HepG2 (cell line): ENCODE measurements around the gene CBL. TPM values are rescaled to one million over a fixed set of nuclear protein-coding genes. Genes with fewer than 3 reads are reported as not detected.

Experiments used
- ATAC-seq: fragments of 200-7000 bp; cut with Tn5 transposase; 3 replicates; pipeline ENCODE4 v1.9.1; 2020; ENCODE audit warnings: mild to moderate bottlenecking, moderate library complexity
- BruUV-seq: library from RNA; stranded (reverse); fragments of 400-500 nt; replicated peaks from 2 replicates; lab custom pipeline; 2021; lab: Mats Ljungman, UMichigan
- CTCF ChIA-PET: fragments of 300-600 bp; formaldehyde crosslinking; extraction: SDS; loops from one replicate; lab custom pipeline; 2021; ENCODE audit warnings: low total read pairs, inconsistent platforms, low intra/inter-chr PET ratio; lab: Yijun Ruan, JAX
- POLR2A ChIA-PET: fragments of 350-600 bp; sonication (Branson Sonifier 250); formaldehyde crosslinking; loops from one replicate; lab custom pipeline; 2020; ENCODE audit warnings: antibody characterized with exemption, inconsistent platforms; lab: Yijun Ruan, JAX
- DNase-seq: peaks from one replicate; pipeline ENCODE4 v3.0.0-alpha.2; 2015; ENCODE audit warnings: low spot score
- FAIRE-seq: peaks from 3 replicates; lab custom pipeline; 2011; peaks lifted over from hg19 to GRCh38; lab: Jason Lieb, UNC
- H2AFZ ChIP-seq: one replicate; pipeline ENCODE4 v1.6.1; 2011; ENCODE audit warnings: low read length, inconsistent platforms
- H3K27ac ChIP-seq: fragments of 300-600 bp; 3 replicates; pipeline ENCODE4 v1.8.0; 2011; ENCODE audit warnings: mixed run types, mild to moderate bottlenecking, mixed read lengths, low read length, inconsistent platforms; ENCODE audit not compliant: insufficient read depth; ENCODE audit errors: extremely low read length
- H3K27me3 ChIP-seq, 2 experiments: fragments of 200-600 bp in 1 of 2; 2 replicates in 1 of 2; 3 replicates in 1 of 2; pipeline versions ENCODE4 v1.6.0 to v1.8.0; 2011; ENCODE audit warnings: low read length in 2 of 2, mild to moderate bottlenecking in 2 of 2, moderate library complexity in 2 of 2, inconsistent platforms in 1 of 2; ENCODE audit not compliant: insufficient read depth in 2 of 2, control insufficient read depth in 1 of 2
- H3K36me3 ChIP-seq, 2 experiments: fragments of 200-600 bp in 1 of 2; replicated peaks in 1 of 2; 2 replicates in 1 of 2; 3 replicates in 1 of 2; pipeline versions ENCODE4 v1.5.1 to v1.8.0; 2011; ENCODE audit warnings: low read length in 2 of 2, inconsistent platforms in 1 of 2; ENCODE audit not compliant: insufficient read depth in 2 of 2, control insufficient read depth in 1 of 2
- H3K4me1 ChIP-seq: 2 replicates; pipeline ENCODE4 v1.5.1; 2012; ENCODE audit warnings: low read length, inconsistent platforms; ENCODE audit not compliant: insufficient read depth
- H3K4me2 ChIP-seq: 2 replicates; pipeline ENCODE4 v1.6.0; 2011; ENCODE audit warnings: low read depth, low read length, inconsistent platforms
- H3K4me3 ChIP-seq, 3 experiments: fragments of 200-600 bp in 1 of 3; sonication (generic), shearing (Covaris generic) in 1 of 3; replicated peaks in 1 of 3; 2 replicates each; pipeline ENCODE4 v1.5.1; 2011 to 2016; ENCODE audit warnings: low read length in 3 of 3, inconsistent platforms in 2 of 3, low read depth in 2 of 3, mild to moderate bottlenecking in 2 of 3, control low read depth in 1 of 3, mixed read lengths in 1 of 3; ENCODE audit not compliant: insufficient read depth in 1 of 3
- H3K79me2 ChIP-seq: one replicate; pipeline ENCODE4 v1.6.1; 2011; ENCODE audit warnings: low read length, inconsistent platforms; ENCODE audit not compliant: insufficient read depth
- H3K9ac ChIP-seq: 2 replicates; pipeline ENCODE4 v1.6.0; 2011; ENCODE audit warnings: mild to moderate bottlenecking, low read depth, low read length, inconsistent platforms; ENCODE audit not compliant: insufficient read depth
- H3K9me3 ChIP-seq: 2 replicates; pipeline ENCODE4 v1.5.1; 2012; ENCODE audit warnings: mild to moderate bottlenecking, low read length
- H4K20me1 ChIP-seq: 2 replicates; pipeline ENCODE4 v1.6.0; 2011; ENCODE audit warnings: inconsistent platforms, mild to moderate bottlenecking, low read length, moderate library complexity; ENCODE audit not compliant: insufficient read depth
- ATAD3A ChIP-seq: sonication (generic); formaldehyde crosslinking; IDR thresholded peaks from 2 replicates; pipeline ENCODE4 v1.4.0; 2020; ENCODE audit warnings: missing genetic modification reagents
- RBFOX2 ChIP-seq: fragments of 200-400 bp; formaldehyde crosslinking; IDR thresholded peaks from 2 replicates; pipeline ENCODE4 v1.6.1; 2017; ENCODE audit warnings: low read depth, mild to moderate bottlenecking, low read length
- ZNF333 ChIP-seq: sonication (generic); formaldehyde crosslinking; IDR thresholded peaks from 2 replicates; pipeline ENCODE4 v1.4.0; 2020; ENCODE audit warnings: mild to moderate bottlenecking, missing genetic modification reagents, borderline replicate concordance
- ZNF678 ChIP-seq: sonication (generic); formaldehyde crosslinking; IDR thresholded peaks from 2 replicates; pipeline ENCODE4 v1.4.0; 2020; ENCODE audit warnings: mild to moderate bottlenecking, missing genetic modification reagents
- WGBS: methylation state at CpG from one replicate; pipeline ENCODE4 v1.1.6; 2017; ENCODE audit warnings: low lambda C conversion rate; 5-methylcytosine and 5-hydroxymethylcytosine counted together
- in situ Hi-C: cut with HindIII; loops from 2 replicates; pipeline ENCODE4 v1.10.0; 2017; ENCODE audit warnings: low pct_unique_long_range_greater_than_20kb; ENCODE audit not compliant: extremely low pct_ligation_motif_present
- intact Hi-C: fragments of 100-400 bp; cut with micrococcal nuclease; formaldehyde crosslinking; loops from one replicate; pipeline ENCODE4 v1.10.0; 2022; ENCODE audit not compliant: unreplicated experiment
- polyA plus RNA-seq, 8 experiments: library from polyadenylated mRNA; depleted of rRNA in 3 of 8; stranded (reverse) in 7 of 8; unstranded in 1 of 8; fragments of >200 nt; fragmentation: Illumina TruSeq in 4 of 8; extraction: Trizol in 4 of 8; gene quantifications; 2 replicates each; pipeline versions ENCODE4 v1.2.1 to v1.2.3, GENCODE V29; 2011 to 2016; ENCODE audit warnings: low read depth in 4 of 8, missing spikeins in 1 of 8, mixed read lengths in 1 of 8; ENCODE audit not compliant: insufficient read depth in 1 of 8
- total RNA-seq, 5 experiments: library from RNA; depleted of rRNA; stranded (reverse); fragments of >200 nt; fragmentation: Illumina TruSeq; extraction: Trizol; gene quantifications; 2 replicates each; pipeline ENCODE4 v1.2.3, GENCODE V29; 2016; ENCODE audit warnings: low read depth in 1 of 5
- TF ChIP-seq, protein P1 (sequence below): sonication (generic); formaldehyde crosslinking; IDR thresholded peaks from 2 replicates; pipeline ENCODE4 v1.5.0; 2020; ENCODE audit warnings: mild to moderate bottlenecking, missing genetic modification reagents
- TF ChIP-seq, protein P2 (sequence below): sonication (generic); formaldehyde crosslinking; IDR thresholded peaks from 2 replicates; pipeline ENCODE4 v1.4.0; 2020; ENCODE audit warnings: missing genetic modification reagents

Gene CBL
- total and polyA plus RNA-seq, 2 of the 13 experiments (the other 11 are each of a cell fraction or from before 2014, with no cell fraction given), result 6.6 to 7.4 TPM

DNA sequence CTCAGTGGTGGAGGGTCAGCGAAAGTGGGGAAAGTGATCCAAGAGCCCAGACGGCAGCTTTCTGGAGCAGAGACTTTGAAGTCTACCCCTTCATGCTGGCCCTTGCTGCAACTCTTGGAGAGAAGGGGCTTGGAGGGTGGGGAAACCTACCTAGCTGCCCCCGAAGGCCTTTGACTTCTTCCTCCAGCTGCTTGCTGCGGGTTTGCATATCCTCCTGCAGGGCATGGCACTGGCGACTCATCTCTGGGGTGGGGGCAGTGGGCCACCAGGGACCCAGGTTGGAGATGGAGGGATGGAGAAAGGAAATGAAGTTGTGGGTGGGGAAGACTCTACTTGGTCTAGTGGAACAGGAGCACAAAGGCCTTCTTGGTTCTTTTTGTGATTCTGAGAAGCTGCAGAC, 13.1 kb upstream of the CBL start:
- no peak overlapping the region for H3K27ac ChIP-seq
- H3K9me3 ChIP-seq, result no peaks in the 10 kb centered on the region
- TF ChIP-seq, protein P1, sequence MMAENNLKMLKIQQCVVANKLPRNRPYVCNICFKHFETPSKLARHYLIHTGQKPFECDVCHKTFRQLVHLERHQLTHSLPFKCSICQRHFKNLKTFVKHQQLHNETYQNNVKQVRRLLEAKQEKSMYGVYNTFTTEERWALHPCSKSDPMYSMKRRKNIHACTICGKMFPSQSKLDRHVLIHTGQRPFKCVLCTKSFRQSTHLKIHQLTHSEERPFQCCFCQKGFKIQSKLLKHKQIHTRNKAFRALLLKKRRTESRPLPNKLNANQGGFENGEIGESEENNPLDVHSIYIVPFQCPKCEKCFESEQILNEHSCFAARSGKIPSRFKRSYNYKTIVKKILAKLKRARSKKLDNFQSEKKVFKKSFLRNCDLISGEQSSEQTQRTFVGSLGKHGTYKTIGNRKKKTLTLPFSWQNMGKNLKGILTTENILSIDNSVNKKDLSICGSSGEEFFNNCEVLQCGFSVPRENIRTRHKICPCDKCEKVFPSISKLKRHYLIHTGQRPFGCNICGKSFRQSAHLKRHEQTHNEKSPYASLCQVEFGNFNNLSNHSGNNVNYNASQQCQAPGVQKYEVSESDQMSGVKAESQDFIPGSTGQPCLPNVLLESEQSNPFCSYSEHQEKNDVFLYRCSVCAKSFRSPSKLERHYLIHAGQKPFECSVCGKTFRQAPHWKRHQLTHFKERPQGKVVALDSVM, result no peak
- TF ChIP-seq, protein P2, sequence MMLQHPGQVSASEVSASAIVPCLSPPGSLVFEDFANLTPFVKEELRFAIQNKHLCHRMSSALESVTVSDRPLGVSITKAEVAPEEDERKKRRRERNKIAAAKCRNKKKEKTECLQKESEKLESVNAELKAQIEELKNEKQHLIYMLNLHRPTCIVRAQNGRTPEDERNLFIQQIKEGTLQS (CRISPR knock-in tag), result no peak
- TF ChIP-seq ZNF678, result no peak
- no peak for TF ChIP-seq RBFOX2
- no peak for TF ChIP-seq ZNF333 (CRISPR knock-in tag)
- no peak for TF ChIP-seq ATAD3A
- in situ Hi-C loops (loop anchor here (10.0 kb wide), 1 partner anchor 282 kb away; no protein-coding TSS in a partner anchor), intact Hi-C loops (loop anchor here (1.0 kb wide), 1 partner anchor 9 kb away; no protein-coding TSS in a partner anchor)
- ChIA-PET CTCF (no interaction called here), POLR2A (interaction anchor here (0.8 kb wide), 1 partner anchor 24 kb away, joined by 4 read pairs; no protein-coding TSS in a partner anchor)
- no peak overlapping the region for H2AFZ ChIP-seq
- no peak overlapping the region for H3K4me2 ChIP-seq
- 54% methylated on average over 5 of the region's 5 CpGs for WGBS
- H3K79me2 ChIP-seq, result no peaks in the 10 kb centered on the region
- no peak for DNase-seq
- H3K36me3 ChIP-seq, result no peaks in the 10 kb centered on the region
- peaks cover 3 to 16% of the 10 kb centered on the region in 2 experiments for H3K27me3 ChIP-seq
- H3K4me1 ChIP-seq, result peaks cover 40% of the 10 kb centered on the region
- H3K4me3 ChIP-seq, result no peak overlapping the region
- no peak for FAIRE-seq
- no TSS peak for BruUV-seq
- no peak for ATAC-seq
- no peaks in the 10 kb centered on the region for H4K20me1 ChIP-seq
- H3K9ac ChIP-seq, result no peak overlapping the region
